ENCODE results near the gene UTRN. TPM values are rescaled to one million over a fixed set of nuclear protein-coding genes. Genes with fewer than 3 reads are reported as not detected.

UTRN gene
- total RNA-seq, 2 donors from 2014 or later: 163 to 243 TPM

DNA sequence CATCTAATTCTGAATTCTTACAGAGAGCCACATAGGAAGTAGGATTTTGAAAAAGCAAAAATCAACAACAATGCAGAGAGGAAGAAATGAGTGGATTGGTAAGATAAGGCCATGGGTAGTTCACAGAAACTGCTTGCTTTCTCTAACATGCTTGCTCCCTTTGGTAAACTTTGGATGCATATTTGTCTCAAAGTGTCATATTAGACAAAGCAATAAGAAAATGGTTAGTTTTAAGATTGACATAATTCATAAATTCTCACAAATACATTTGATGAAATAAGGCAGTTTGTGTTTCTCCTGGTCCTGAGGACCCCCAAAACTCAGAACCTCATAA lies 31.7 kb downstream of the UTRN start:
- peaks cover 30 to 58% of the 10 kb centered on the region in 2 donors for H3K4me1 ChIP-seq (ENCODE audit: control insufficient read depth in 1 of 2, low read depth in 2 of 2)
- H3K9me3 ChIP-seq: no peaks in the 10 kb centered on the region
- DNase-seq (ENCODE audit: low spot score) (no peak), ATAC-seq (ENCODE audit: insufficient number of reproducible peaks, low FRiP score, low read depth) (no peak)
- no peak overlapping the region for H3K27ac ChIP-seq
- TF ChIP-seq, protein P1, sequence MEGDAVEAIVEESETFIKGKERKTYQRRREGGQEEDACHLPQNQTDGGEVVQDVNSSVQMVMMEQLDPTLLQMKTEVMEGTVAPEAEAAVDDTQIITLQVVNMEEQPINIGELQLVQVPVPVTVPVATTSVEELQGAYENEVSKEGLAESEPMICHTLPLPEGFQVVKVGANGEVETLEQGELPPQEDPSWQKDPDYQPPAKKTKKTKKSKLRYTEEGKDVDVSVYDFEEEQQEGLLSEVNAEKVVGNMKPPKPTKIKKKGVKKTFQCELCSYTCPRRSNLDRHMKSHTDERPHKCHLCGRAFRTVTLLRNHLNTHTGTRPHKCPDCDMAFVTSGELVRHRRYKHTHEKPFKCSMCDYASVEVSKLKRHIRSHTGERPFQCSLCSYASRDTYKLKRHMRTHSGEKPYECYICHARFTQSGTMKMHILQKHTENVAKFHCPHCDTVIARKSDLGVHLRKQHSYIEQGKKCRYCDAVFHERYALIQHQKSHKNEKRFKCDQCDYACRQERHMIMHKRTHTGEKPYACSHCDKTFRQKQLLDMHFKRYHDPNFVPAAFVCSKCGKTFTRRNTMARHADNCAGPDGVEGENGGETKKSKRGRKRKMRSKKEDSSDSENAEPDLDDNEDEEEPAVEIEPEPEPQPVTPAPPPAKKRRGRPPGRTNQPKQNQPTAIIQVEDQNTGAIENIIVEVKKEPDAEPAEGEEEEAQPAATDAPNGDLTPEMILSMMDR (IDR thresholded peaks at IDR 0.05): no peak
- H3K4me3 ChIP-seq: no peak overlapping the region
- no peaks in the 10 kb centered on the region for H3K36me3 ChIP-seq
- H3K27me3 ChIP-seq (replicated peaks; ENCODE audit: insufficient read depth): no peaks in the 10 kb centered on the region

DNA sequence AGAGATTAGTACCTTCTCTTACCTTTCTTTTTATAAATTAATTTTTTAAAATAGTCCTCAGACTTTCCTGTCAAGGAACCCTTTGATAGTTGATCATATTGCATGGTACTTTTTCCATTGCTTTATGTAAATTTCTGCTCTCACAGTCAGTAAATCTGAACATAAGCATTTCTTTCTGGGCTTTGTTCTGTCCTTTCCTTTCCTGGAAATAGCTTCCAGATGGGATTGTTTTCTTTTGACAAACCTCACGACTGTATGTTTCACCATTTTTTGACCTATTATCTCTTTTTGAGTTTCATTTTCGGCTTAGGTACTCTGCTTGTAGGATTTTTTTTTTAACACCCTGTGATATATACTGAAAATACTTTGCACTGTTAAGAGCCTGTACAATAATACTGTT lies 32.6 kb downstream of the UTRN start:
- no peaks in the 10 kb centered on the region for H3K9me3 ChIP-seq
- no peak overlapping the region for H3K27ac ChIP-seq
- H3K27me3 ChIP-seq (replicated peaks; ENCODE audit: insufficient read depth): no peaks in the 10 kb centered on the region
- H3K4me3 ChIP-seq: no peak overlapping the region
- H3K4me1 ChIP-seq (ENCODE audit: control insufficient read depth in 1 of 2, low read depth in 2 of 2): peaks cover 30 to 63% of the 10 kb centered on the region in 2 donors
- TF ChIP-seq, protein P1 (IDR thresholded peaks at IDR 0.05): no peak
- H3K36me3 ChIP-seq: no peaks in the 10 kb centered on the region
- DNase-seq (ENCODE audit: low spot score) (no peak), ATAC-seq (ENCODE audit: insufficient number of reproducible peaks, low FRiP score, low read depth) (no peak)

DNA sequence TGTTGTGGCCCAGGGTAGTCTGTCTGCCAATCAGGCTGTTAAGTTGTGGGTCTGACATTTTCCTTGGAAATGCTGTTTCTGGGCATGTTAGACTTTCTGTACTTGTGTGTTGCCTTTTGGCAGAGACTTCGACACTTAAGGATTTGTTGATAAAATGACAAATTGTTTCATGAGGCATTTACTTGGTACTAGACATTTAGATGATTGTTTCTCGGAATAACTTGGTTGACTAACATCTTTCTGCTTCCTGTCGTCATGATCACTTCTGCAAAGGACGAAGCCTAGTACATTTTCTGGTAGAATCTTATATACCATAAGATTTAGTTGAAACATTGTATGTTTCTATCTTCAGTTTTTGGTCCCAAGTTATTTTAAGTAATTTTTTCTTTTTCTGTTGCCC lies 34.1 kb downstream of the UTRN start:
- TF ChIP-seq, protein P1 (IDR thresholded peaks at IDR 0.05): no peak
- ATAC-seq (ENCODE audit: insufficient number of reproducible peaks, low FRiP score, low read depth): no peak
- H3K4me1 ChIP-seq (ENCODE audit: control insufficient read depth in 1 of 2, low read depth in 2 of 2): peaks cover 24 to 49% of the 10 kb centered on the region in 2 donors

DNA sequence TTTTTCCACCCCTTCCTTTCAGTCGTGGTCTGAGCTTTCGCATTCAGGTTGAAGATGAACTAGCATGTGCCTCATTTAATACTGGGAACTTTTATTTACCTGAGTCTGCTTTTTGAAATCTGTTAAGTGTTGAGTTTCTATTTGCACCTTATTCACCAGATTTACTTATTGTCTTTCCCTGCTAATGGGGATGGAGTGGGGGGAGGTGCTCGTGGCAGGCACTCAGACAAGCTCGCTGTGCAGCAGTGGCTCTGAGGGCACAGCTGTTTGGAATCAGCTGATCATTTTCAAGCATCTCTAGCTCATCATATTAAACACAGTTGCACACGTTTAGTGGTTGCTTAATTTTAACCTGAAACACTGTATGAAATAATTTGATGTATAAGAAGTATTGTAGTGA lies 35.6 kb downstream of the UTRN start:
- Histone ChIP-seq H3K4me3 (no peak overlapping the region), H3K4me1 (ENCODE audit: control insufficient read depth in 1 of 2, low read depth in 2 of 2) (peaks cover 11 to 34% of the 10 kb centered on the region in 2 donors), H3K27me3 (replicated peaks; ENCODE audit: insufficient read depth) (no peaks in the 10 kb centered on the region), H3K27ac (no peak overlapping the region), H3K36me3 (no peaks in the 10 kb centered on the region), H3K9me3 (no peaks in the 10 kb centered on the region)
- TF ChIP-seq, protein P1 (IDR thresholded peaks at IDR 0.05): no peak
- ATAC-seq (ENCODE audit: insufficient number of reproducible peaks, low FRiP score, low read depth) (no peak), DNase-seq (ENCODE audit: low spot score) (no peak)

More for the DNA sequence above, 34.1 kb downstream of the UTRN start:
- Histone ChIP-seq H3K36me3 (no peaks in the 10 kb centered on the region), H3K27ac (no peak overlapping the region), H3K4me3 (no peak overlapping the region), H3K27me3 (replicated peaks; ENCODE audit: insufficient read depth) (no peaks in the 10 kb centered on the region), H3K9me3 (no peaks in the 10 kb centered on the region)
- DNase-seq (ENCODE audit: low spot score): no peak

DNA sequence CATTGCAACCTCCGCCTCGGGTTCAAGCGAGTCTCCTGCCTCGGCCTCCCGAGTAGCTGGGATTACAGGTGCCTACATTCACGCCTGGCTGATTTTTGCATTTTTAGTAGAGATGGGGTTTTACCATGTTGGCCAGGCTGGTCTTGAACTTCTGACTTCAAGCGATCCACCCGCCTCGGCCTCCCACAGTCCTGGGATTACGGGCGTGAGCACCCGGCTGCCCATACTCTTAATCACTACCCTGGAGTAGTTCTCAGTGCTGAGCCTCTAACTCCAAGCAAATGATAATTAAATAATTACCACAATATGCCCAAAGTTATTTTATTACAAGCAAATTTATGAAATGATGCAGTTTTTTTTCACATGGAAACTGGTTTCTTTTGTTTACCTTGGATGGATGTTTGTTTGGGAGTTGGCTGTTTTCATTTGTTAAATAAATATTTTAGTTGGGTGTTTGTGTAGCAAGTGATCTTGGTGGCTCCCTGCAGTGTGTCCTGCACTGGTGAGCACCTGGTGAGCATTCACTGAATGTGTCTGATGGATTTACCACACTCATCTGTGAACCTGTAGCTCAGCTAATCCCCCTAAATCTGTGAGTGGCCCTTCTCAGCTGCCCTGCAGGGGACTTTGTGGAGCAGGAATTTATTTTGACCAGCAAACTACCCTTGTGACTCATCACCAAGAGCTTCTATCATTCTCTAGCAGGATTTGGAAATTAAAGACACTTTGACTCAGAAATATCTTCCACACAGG lies 36.9 kb downstream of the UTRN start:
- H3K36me3 ChIP-seq: no peaks in the 10 kb centered on the region
- peaks cover 14 to 29% of the 10 kb centered on the region in 2 donors for H3K4me1 ChIP-seq (ENCODE audit: control insufficient read depth in 1 of 2, low read depth in 2 of 2)
- no peak overlapping the region for H3K4me3 ChIP-seq
- H3K9me3 ChIP-seq: no peaks in the 10 kb centered on the region
- ATAC-seq (ENCODE audit: insufficient number of reproducible peaks, low FRiP score, low read depth): no peak
- TF ChIP-seq, protein P1 (IDR thresholded peaks at IDR 0.05): no peak
- no peak for DNase-seq (ENCODE audit: low spot score)
- no peak overlapping the region for H3K27ac ChIP-seq
- H3K27me3 ChIP-seq (replicated peaks; ENCODE audit: insufficient read depth): no peaks in the 10 kb centered on the region

All from thoracic aorta (tissue), 2 donors.